Activated B cell treated with CpG ODN at 0.5 μM for 24 hours (primary cell): ENCODE data around the gene WEE2. TPM values are rescaled to one million over a fixed set of nuclear protein-coding genes. Genes with fewer than 3 reads are reported as not detected.

Source experiments
- ATAC-seq: fragments of 200-7000 bp; cut with Tn5 transposase; one replicate; pipeline ENCODE4 v1.10.0; 2021; ENCODE audit warnings: low read depth, mild to moderate bottlenecking, moderate library complexity
- CTCF ChIA-PET: fragments of 350-600 bp; sonication (Branson Sonifier 250); formaldehyde crosslinking; loops from one replicate; lab custom pipeline; 2021; ENCODE audit warnings: antibody characterized with exemption; lab: Charles Lee
- POLR2A ChIA-PET: fragments of 350-600 bp; sonication (Branson Sonifier 250); formaldehyde crosslinking; loops from one replicate; lab custom pipeline; 2021; ENCODE audit warnings: antibody characterized with exemption; lab: Charles Lee
- DNase-seq: peaks from one replicate; pipeline ENCODE4 v3.0.0; 2022
- H3K27ac Mint-ChIP-seq: one replicate; pipeline ENCODE4 v1.8.0; 2020; ENCODE audit warnings: mixed read lengths
- H3K27me3 Mint-ChIP-seq: one replicate; pipeline ENCODE4 v1.8.0; 2021; ENCODE audit warnings: mixed read lengths
- H3K36me3 Mint-ChIP-seq: one replicate; pipeline ENCODE4 v1.8.0; 2021; ENCODE audit warnings: low read depth, mixed read lengths
- H3K4me1 Mint-ChIP-seq: one replicate; pipeline ENCODE4 v1.8.0; 2021; ENCODE audit warnings: mixed read lengths
- H3K4me3 Mint-ChIP-seq: one replicate; pipeline ENCODE4 v1.8.0; 2020; ENCODE audit warnings: mild to moderate bottlenecking, mixed read lengths
- H3K9me3 Mint-ChIP-seq: one replicate; pipeline ENCODE4 v1.8.0; 2020; ENCODE audit warnings: mixed read lengths
- CTCF ChIP-seq: fragments of 200-600 bp; IDR thresholded peaks from one replicate; pipeline ENCODE4 v1.8.0; 2022; ENCODE audit warnings: antibody characterized with exemption, mild to moderate bottlenecking
- intact Hi-C: fragments of 100-400 bp; cut with micrococcal nuclease; formaldehyde crosslinking; loops from one replicate; pipeline ENCODE4 v1.15.1; 2024
- total RNA-seq: library from RNA; stranded (reverse); gene quantifications from 2 replicates; pipeline ENCODE4 v1.2.3, GENCODE V29; 2022

The WEE2 gene
- total RNA-seq, 1 donor from 2014 or later: not detected

GRCh38 chr7:141704112-141704511, 4.0 kb upstream of the WEE2 start:
- no peak for TF ChIP-seq CTCF
- no peaks in the 10 kb centered on the region for H3K36me3 Mint-ChIP-seq
- ChIA-PET CTCF (interaction anchor here (1.2 to 1.5 kb wide), 2 partner anchors 49 to 50 kb away, joined by 3 to 4 read pairs; no protein-coding TSS in a partner anchor), POLR2A (interaction anchor here (5.2 kb wide), 1 partner anchor 34 kb away, joined by 56 read pairs; the partner anchor contains the start of gene SSBP1)
- no peaks in the 10 kb centered on the region for H3K9me3 Mint-ChIP-seq
- ATAC-seq (no peak), DNase-seq (no peak)
- H3K27ac Mint-ChIP-seq: no peak overlapping the region
- H3K27me3 Mint-ChIP-seq: no peaks in the 10 kb centered on the region
- H3K4me3 Mint-ChIP-seq: no peak overlapping the region
- intact Hi-C loops: no loop called here
- H3K4me1 Mint-ChIP-seq: peaks cover 24% of the 10 kb centered on the region

- TF ChIP-seq CTCF: no peak
- CTCF ChIA-PET: interaction anchor here (1.2 to 1.5 kb wide), 2 partner anchors 33 to 49 kb away, joined by 3 read pairs; partner anchors contain the start of gene SSBP1
- intact Hi-C loops: no loop called here
- ATAC-seq (no peak), DNase-seq (no peak)
- Mint-ChIP-seq H3K36me3 (no peaks in the 10 kb centered on the region), H3K9me3 (no peaks in the 10 kb centered on the region), H3K4me3 (no peak overlapping the region), H3K27me3 (no peaks in the 10 kb centered on the region), H3K27ac (no peak overlapping the region), H3K4me1 (peaks cover 18% of the 10 kb centered on the region)
- POLR2A ChIA-PET: no interaction called here
These were observed 3.4 kb upstream of the WEE2 start for GRCh38 chr7:141704741-141705140.

GRCh38 chr7:141706239-141707064, 1.7 kb upstream of the WEE2 start:
- ATAC-seq (no peak), DNase-seq (no peak)
- Mint-ChIP-seq H3K4me3 (no peak overlapping the region), H3K27ac (no peak overlapping the region), H3K27me3 (no peaks in the 10 kb centered on the region), H3K4me1 (peaks cover 4% of the 10 kb centered on the region), H3K36me3 (no peaks in the 10 kb centered on the region), H3K9me3 (no peaks in the 10 kb centered on the region)
- ChIA-PET CTCF (interaction anchor here (0.7 to 1.5 kb wide), 2 partner anchors 31 to 90 kb away, joined by 3 read pairs; partner anchors contain the start of gene SSBP1), POLR2A (no interaction called here)
- TF ChIP-seq CTCF: no peak
- intact Hi-C loops: no loop called here

- Mint-ChIP-seq H3K4me1 (no peaks in the 10 kb centered on the region), H3K4me3 (no peak overlapping the region), H3K27me3 (no peaks in the 10 kb centered on the region), H3K27ac (no peak overlapping the region), H3K9me3 (no peaks in the 10 kb centered on the region), H3K36me3 (no peaks in the 10 kb centered on the region)
- intact Hi-C loops: no loop called here
- ChIA-PET POLR2A (no interaction called here), CTCF (interaction anchor here (1.5 to 2.4 kb wide), 2 partner anchors 29 to 54 kb away, joined by 8 to 23 read pairs; partner anchors contain the start of gene SSBP1)
- ATAC-seq: no peak
- TF ChIP-seq CTCF: no peak
- no peak for DNase-seq
These were observed 1.2 kb downstream of the WEE2 start for GRCh38 chr7:141709318-141709717.

GRCh38 chr7:141709749-141710148, 1.6 kb downstream of the WEE2 start:
- CTCF ChIA-PET: interaction anchor here (2.4 kb wide), 1 partner anchor 55 kb away, joined by 23 read pairs; no protein-coding TSS in a partner anchor
- DNase-seq (no peak), ATAC-seq (no peak)
- Mint-ChIP-seq H3K9me3 (no peaks in the 10 kb centered on the region), H3K36me3 (no peaks in the 10 kb centered on the region), H3K27me3 (no peaks in the 10 kb centered on the region), H3K4me3 (no peak overlapping the region), H3K27ac (no peak overlapping the region), H3K4me1 (no peaks in the 10 kb centered on the region)
- intact Hi-C loops: loop anchor here (2.0 kb wide), 1 partner anchor 55 kb away; no protein-coding TSS in a partner anchor
- POLR2A ChIA-PET: interaction anchor here (1.8 kb wide), 1 partner anchor 28 kb away, joined by 4 read pairs; the partner anchor contains the start of gene SSBP1
- TF ChIP-seq CTCF: no peak
